CD4-positive, alpha-beta T cell treated with Interleukin-15 for 4 hours (primary cell): Measurements from ENCODE around the gene ADIPOR2.

ENCODE experiments used
- DNase-seq: peaks from one replicate; pipeline ENCODE4 v3.0.0-alpha.2; 2020; ENCODE audit warnings: low spot score

Gene ADIPOR2

DNA sequence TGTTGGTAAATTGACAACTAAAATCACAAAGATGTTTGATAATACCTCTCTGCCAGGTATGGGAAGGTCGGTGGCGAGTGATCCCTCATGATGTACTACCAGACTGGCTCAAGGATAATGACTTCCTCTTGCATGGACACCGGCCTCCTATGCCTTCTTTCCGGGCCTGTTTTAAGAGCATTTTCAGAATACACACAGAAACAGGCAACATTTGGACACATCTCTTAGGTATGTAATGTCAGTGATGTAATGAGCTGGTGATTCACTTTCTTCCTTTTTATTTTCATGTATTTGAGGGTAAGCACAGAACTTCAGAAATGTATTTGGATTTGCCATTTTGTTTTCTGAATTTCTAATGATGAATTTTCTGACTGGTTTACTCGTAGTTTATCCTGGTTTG lies 86.9 kb downstream of the ADIPOR2 start:
- no peak for DNase-seq

DNA sequence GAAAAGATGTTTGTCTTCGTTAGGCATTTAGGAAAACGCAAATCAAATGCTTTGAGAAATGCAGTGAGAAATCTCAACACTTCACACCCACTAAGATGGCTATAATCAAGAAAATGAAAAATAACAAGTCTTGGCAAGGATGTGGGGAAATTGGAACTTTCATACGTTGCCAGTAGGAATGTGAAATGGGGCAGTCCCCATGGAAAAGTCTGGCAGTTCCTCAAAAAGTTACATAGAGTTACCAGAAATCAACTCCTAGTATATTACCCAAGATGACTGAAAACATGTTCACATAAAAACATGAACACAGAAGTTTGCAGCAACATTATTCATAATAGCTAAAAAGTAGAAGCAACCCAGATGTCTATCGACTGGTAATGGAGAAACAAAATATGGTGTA lies 88.0 kb downstream of the ADIPOR2 start:
- no peak for DNase-seq

DNA sequence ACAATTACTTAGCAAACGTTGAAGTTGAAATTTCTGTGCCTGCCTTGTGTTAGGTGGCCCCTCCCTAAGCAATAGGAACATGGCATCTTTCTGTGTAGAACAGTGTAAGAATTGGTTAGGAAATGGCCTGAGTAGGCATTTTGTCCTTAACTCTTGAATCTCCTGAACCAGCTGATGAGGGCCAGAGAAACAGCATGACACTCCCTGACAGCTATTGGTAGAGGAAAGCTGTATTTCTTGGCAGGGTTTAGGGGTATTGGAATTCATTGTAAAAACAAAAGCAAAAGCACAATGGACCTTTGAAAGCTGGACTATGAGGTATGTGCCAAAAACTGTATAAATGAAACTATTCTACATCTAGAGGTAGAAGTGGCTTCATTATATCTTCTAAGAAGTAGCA lies 88.9 kb downstream of the ADIPOR2 start:
- DNase-seq: no peak

DNA sequence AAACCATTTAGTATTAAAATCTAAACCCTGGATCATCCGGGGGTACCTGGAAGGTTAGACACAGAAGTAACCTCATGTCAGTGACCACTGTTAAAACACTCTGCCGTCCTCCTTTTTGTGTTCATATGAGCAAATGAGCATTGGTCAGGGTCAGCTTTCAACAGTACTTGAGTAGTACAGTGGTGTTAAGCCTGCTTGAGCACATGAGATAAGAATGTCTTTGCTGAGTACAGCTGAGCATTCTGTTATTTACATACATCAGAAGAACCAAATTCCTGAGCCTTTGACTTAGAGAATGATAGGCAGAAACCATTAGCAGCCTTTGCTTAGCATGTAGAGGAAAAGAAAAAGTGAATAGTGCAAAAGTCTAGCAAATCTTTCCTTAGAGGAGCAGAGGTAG lies 90.9 kb downstream of the ADIPOR2 start:
- no peak for DNase-seq

DNA sequence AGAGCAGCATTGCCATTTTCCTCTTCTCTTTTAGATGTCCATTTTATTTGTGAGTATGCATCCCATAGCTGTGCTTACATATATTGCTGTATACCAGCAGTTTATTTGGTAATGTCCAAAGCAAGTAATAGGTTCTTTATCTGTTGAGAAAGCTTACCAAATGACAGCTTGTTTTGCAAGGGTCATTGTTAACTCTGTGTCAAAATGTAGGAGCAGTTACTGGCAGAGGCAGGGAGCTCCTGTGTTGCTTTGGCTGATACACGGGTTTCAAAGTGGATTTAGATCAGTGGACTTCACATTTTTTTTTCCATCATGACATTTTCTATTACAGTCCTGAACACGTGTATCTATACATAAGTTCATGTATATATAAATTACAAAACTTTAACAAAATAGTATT lies 91.3 kb downstream of the ADIPOR2 start:
- DNase-seq: no peak

DNA sequence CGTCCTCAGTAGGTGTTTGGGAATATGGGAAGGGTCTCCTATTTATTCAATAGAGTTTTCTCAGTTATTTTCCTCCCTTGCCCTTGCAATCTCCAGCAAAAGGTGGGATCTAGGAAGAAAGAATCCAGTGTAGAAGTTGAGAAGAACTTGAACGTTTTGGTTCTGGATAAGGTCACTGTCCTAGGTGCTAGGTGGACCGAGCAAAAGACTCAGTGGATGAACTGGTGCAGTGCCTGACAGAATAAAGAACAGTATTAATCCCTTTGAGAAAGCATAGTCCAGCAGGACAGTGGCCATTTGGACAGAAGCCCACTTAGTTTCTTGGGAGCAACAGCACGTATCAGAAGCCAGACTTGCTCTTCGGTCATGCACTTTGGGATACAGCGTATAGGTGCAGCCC lies 96.8 kb downstream of the ADIPOR2 start:
- no peak for DNase-seq

DNA sequence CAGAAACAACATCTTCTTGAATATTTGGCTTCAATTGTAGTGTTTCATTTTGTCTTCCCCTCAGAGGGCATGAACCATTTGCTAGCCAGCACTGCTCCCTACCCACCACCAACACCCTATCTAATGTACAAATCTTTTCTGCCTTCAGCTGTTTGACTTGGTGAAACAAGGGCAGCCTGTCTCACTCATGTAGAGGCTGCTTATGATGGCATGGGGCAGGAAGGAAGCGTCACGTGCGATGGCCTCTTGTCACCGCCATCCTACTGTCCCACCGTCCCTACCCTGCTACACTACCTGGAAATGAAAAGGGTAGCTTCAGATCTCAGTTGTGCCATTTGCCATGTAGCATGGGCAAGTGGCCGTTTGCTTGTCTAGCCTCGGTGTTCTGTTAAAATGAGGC lies 99.6 kb downstream of the ADIPOR2 start:
- DNase-seq: no peak

DNA sequence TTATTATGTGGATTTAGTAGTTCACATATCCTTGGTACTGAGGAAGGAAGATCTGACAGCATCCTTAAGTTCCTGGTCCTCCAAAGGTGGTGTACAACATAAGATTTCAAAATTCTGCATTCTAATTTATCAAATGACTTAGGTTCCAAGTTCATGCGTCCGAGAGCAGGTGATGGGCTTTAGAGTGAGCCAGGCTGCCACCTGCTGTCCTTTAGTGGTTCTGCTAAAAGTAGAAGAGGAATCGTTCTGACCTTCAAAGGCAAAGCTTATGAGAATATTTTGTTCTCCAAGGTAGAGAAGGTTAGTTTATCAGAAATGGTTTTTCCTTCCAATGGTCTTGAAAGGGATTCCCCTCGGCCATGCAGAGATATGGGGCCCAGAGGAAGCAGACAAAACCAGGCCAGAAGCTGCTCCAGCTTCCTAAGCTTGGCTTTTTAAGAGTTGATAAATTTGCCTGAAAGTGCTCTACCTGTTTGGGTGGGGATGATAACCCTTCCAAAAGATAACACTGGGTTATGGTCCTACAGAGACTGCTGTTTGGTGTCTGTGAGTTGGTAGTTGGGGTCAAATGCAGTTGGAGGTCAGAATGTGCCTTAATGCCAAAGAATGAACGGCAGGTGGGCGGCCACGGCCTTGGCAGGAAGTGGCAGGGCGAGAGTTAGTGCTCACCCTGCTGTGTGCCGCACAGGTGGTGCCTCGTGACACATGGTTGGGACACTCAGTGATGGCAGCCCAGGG lies 100.4 kb downstream of the ADIPOR2 start:
- peak; percentile 74 for DNase-seq

DNA sequence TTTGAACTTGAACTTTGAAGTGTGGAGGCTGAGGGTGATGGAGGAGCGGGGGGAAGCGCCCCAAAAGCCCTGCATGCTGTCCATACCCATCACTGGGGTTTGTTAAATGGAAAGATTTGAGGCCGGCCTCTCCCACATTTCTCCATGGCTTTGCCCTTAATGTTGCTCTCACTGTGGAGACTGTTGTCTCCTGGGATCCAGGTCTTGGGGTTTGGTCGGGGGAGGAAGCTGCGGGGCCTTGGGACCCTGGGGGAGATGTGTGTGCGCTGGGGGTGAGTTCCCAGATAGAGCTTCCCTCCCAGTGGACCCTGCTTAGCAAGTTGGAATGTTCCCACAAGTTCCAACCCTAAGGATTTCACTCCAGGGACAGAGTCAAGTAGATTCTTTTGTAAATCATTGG lies 101.5 kb downstream of the ADIPOR2 start:
- no peak for DNase-seq

DNA sequence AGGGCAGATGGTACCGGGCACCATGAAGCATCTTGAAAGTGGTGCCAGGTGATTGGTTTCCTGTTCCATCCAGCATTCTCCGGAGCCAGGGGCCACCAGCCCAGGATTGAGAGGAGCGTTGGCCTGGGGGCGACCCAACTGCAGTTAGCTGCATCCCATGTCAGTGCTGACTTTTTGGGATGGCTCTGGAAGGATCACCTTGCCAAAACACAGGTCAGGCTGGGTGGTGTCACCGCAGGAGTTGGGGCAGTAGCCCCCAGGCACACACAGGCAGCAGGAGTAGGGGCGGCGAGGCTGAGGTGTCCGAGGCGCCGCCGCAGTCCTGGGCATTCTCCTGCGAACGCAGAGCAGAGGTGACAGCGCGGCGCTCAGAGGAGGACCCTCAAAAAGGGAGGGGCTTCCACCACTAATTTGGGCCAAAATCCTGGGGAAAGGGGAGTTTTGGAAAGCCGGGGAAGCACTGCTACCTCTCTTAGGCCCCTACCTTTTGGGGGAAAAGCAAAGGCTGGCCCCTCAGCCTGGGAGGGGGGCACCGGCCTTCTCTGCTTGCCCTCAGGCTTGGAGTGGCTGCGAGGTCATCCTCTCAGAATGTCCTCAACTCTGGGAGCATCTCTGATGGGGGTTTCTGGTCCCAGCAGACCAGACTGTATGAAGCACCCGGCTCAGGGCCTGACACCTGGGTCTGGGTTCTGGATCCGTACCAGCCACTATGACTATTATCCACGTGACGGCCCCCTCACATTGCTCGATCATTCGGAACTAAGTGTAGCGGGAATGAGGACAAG lies 102.7 kb downstream of the ADIPOR2 start:
- DNase-seq: no peak

DNA sequence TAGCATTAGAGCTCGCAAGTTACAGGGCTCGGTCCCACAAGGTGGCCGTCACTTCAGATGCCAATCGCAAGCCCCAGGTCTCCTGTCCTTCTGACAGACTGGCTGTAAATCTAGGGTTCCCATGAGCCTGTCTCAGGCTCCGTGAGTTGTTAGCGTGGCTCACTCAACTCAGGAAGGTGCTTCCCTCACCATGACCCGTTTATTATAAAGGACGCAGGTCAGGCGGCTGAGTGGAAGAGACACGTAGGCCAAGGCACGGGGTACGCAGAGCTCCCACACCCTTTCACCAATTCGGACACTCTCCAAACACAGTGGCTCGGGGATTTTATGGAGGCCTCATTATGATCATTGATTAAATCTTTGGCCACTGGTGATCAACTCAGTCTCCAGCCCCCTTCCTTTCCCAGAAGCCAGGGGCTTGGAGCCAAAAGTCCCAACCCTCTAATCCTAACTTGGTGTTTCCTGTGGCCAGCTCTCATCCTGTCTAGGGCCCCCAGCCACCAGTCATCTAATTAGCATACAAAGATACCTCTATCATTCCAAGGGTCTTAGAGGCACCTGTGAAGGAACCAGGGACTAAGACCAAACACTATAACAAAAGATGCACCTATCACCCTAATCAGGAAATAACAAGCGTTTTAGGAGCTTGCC lies 103.7 kb downstream of the ADIPOR2 start:
- DNase-seq: no peak

DNA sequence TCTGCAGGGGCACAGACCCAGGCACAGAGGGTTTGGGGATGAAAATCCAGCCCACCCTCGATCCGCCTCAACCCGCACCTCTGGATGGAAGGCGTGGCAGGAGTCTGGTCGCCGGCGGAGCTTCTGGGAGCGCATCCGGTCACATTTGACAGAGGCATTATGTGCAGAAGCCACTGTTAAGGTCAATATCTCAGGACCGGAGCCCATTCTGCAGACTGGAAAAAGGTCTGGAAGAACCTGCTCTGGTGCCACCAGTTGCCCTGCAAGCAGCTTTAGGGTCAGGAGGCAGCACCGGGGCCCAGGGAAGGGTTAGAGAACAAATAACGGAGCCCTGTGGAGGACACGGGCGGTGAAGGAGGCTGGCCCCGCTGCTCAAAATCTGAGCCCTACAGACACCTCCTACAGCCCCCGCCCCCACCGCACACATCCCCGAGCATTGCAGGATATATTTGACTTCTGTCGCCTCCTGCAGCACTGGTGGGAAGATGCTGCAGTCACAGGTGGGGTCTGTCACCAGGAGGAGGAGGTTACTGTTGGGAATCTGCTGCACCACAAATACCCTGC lies 104.4 kb downstream of the ADIPOR2 start:
- DNase-seq: no peak

DNA sequence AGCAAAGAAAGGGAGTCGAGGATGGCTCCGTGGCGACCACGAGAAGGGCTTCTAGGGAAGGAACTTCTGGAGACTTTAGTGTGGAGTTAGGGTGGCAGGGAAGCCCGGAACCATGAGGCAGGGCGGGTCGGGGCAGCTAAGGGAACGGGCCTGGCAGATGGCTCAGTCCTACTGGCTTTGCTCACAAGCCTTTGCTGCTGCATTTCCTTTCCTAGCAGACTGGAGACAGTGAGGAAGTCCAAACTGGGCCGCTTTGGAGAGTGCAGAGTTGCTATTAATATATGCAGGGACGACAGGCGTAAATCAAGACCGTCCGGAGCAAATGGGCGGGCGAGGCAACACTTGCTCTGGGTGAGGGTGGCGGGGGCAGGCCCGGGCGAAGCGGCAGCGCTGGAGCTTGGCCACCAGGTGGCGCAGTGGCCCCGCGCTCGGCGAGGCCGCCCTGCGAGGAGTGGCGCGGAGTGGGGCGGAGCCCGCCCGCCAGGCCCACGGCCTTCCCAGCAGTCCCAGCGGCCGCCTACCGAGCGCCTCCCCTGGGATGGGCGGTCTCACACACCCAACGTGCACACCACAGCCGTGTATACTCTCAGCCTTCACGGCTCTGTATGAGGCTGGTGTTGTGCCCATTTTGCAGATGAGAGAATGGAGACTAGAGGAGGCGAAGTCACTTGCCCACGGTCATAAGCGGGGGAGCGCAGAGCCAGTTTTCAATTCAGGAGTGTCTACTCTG lies 105.1 kb downstream of the ADIPOR2 start:
- DNase-seq: peak; percentile 95

DNA sequence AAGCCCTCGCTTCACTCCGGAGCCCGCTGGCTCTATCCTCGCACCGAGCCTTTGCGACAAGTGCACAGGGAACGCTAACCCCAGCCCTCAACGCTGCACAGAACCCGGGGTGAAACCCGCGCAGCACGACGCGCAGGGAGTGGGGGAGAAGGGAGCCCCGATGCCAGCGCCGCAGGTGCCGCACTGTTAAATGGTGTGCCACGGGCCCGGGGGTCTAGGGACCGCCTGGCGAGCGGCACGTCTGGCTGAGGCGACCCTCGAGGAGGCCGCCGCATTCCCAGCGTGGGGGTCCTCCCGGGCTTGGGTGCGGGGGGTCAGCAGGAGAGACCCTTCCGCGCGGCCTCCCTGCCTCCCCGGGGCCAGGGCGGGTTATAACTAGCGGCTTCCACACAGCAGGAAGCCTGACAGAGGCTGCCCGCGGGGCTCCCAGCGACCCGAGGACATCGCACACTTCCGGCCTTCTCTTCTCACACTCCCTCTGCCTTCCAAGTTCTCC lies 105.7 kb downstream of the ADIPOR2 start:
- DNase-seq: peak; percentile 38

DNA sequence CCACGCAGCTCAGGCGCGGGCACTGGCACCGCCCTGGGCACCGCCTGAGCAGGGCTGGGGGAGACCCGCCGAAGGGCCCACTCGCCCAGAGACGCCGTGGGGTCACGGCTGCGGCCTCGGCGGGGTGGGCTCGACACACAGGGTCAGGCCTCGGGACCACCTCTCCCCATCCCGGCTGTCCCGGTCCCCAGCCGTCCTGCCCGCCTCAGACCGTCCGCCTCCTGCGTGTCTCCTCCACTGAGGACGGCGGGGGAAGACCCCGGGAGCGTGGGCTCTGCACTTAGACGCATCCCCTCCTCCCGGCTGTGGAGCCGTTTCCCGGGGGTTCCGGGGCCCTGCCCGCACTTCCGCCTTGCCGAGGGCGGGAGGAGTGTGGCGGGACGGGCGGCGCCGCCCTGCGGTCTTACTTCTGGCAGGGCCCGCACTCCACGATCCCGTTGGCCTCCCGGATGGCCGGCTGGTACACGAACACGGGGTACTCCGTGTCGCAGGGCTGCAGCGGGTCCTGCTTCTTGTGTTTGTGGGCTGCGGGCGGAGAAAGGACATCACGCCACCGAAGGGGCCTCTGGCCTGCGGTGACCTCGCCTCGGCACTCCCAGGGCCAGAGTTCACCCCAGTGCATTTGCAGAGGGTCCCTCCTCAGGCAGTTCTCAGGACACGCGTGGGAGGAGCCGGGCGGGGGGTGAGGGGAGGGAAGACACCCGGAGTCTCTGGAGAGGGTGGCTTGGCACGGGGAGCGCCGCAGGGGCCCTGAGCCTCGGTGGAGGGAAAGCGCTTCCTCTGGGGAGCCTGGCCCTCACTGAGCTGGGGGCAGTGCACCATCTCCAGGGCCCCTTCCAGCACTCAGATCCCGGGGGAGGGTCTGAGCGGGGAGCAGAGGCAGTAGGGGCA lies 106.4 kb downstream of the ADIPOR2 start:
- peak; percentile 56 for DNase-seq

DNA sequence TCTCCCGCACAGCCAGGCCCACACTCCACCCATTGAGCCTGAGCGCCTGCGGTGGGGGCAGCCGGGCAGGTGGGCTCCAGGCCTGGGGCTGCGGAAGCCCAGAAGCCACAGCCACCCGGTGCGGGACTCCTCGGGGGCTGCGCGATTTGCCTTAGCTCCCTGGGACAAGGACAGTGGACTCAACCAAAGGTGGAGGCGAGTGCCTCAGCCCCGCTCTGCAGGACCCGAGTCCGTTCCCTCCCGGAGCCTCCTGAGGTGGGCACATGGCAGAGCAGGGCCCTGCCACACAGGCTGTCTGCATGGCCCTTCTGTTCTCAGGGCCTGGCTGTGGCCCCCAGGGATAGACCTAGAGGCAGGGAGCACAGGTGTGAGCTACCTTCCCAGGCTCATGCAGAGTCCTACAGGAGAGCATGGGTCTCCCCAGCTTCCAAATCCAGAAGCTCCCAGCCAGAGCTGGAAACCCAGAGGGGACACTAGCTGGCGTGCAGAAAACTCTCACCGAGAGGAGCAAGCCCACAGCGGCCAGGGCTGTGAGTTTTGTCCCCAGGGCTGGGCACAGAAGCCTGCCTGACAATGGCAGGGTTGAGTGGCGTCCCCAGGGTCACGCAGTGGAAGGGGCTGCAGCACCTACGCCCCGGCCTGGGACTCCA lies 107.2 kb downstream of the ADIPOR2 start:
- DNase-seq: no peak

DNA sequence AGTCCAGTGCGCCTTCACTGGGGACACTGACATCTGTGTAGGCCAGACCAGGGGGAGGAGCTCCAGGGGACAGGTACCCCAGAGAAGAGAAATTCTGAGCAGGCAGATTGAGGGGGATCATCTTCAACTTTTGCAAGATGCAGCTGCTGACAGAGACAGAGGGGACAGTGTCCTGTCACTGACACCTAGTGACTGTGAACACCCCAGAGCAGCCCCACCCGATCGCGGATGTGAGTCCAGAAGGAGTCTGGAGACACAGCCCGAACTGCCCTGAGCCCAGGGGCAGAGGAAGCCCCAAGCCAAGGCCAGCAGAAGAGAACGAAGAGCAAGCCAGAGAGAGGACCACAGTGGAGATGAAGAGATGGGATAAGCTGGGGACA lies 107.8 kb downstream of the ADIPOR2 start:
- DNase-seq: no peak

DNA sequence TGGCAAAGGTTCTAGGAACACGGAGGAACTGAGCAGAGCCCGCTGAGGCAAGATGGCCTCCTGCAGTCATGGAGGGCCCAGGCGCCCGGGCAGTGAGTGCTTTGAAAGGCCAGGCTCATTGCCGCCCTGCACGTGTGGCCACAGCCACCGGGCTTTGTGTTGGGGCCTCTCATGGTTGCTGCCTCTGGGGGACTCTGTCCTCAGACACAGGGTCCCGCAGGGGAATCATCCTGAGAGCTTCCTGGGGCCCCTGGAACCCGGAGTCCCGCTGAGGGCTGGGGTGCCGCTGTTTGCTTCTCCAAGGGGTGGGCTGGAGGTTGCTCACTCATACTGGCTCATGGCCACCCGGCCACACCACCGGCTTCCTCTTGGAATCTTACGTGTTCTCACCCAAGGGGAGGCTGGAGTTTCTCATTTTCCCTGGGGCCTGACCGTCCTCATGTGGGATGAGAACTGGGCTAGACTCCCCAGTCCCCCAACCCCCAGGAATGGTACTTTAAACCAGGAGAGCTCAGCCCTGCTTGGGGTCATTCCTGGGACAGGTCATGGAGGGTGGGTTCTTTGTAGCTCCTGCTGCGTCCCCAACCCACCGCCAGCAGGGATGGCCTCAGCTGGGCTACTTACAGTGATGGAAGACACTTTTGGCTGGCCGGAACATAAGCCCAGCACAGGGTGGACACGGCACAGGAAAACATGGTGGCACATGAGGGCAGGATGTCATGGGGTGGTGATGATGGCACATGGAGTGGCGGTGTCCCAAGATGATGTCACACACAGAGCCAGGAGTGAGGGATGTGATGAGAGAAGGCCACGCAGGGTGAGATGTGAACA lies 108.4 kb downstream of the ADIPOR2 start:
- DNase-seq: no peak

DNA sequence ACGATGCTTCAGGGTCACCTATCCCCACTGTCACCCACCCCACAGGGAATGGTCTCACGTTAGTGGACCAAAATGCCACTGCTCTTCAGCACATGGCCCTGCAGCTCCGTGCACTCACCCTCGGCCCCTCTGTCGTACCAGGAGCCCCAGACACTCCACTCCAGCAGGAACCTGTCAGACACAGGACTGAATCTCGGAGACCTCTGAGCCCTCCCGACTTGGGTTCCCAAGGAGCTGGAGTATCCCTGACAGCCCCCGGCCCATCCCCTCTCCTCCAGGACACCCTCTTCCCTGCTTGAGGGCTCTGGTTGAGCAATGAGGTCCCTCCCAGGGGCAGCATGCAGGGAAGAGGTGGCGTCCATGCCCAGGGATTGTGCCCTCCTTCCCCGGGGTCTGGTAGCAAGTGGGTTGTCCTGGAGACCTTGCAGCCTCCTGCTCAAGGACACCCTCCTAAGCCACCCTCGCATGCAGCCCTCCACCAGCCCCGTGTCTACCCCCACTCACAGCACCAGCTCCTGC lies 109.1 kb downstream of the ADIPOR2 start:
- DNase-seq: no peak
